PFSK-1 (cell line): ENCODE data around the gene SPG7.
A peak's percentile ranks its signal among the peaks of the same experiment; 100 is the strongest.

Experiments used
- FOXP2 ChIP-seq: optimal IDR thresholded peaks from 2 replicates; pipeline ENCODE3; 2011; ENCODE audit warnings: borderline replicate concordance, control low read depth, inconsistent platforms; ENCODE audit not compliant: insufficient read depth; ENCODE audit errors: extremely low read length, extremely low read depth
- POLR2AphosphoS5 ChIP-seq: IDR thresholded peaks from 2 replicates; pipeline ENCODE4 v1.6.1; 2012; ENCODE audit warnings: low read depth, mild to moderate bottlenecking, control low read depth, low read length, moderate library complexity
- SIN3A ChIP-seq: IDR thresholded peaks from 2 replicates; pipeline ENCODE4 v1.6.1; 2012; ENCODE audit warnings: mild to moderate bottlenecking, low read length, moderate library complexity, borderline replicate concordance; ENCODE audit not compliant: insufficient read depth
- TAF1 ChIP-seq: IDR thresholded peaks from 2 replicates; pipeline ENCODE4 v1.6.1; 2012; ENCODE audit warnings: low read length, control low read depth, borderline replicate concordance; ENCODE audit not compliant: insufficient read depth
- TF ChIP-seq, protein P1 (sequence below), 2 experiments: IDR thresholded peaks; 2 replicates each; pipeline versions ENCODE4 v1.6.1 to v1.8.0; 2011 to 2012; ENCODE audit warnings: low read depth in 2 of 2, low read length in 2 of 2, control low read depth in 1 of 2, inconsistent platforms in 1 of 2, mild to moderate bottlenecking in 1 of 2, moderate library complexity in 1 of 2; ENCODE audit not compliant: insufficient read depth in 1 of 2

Gene SPG7

DNA sequence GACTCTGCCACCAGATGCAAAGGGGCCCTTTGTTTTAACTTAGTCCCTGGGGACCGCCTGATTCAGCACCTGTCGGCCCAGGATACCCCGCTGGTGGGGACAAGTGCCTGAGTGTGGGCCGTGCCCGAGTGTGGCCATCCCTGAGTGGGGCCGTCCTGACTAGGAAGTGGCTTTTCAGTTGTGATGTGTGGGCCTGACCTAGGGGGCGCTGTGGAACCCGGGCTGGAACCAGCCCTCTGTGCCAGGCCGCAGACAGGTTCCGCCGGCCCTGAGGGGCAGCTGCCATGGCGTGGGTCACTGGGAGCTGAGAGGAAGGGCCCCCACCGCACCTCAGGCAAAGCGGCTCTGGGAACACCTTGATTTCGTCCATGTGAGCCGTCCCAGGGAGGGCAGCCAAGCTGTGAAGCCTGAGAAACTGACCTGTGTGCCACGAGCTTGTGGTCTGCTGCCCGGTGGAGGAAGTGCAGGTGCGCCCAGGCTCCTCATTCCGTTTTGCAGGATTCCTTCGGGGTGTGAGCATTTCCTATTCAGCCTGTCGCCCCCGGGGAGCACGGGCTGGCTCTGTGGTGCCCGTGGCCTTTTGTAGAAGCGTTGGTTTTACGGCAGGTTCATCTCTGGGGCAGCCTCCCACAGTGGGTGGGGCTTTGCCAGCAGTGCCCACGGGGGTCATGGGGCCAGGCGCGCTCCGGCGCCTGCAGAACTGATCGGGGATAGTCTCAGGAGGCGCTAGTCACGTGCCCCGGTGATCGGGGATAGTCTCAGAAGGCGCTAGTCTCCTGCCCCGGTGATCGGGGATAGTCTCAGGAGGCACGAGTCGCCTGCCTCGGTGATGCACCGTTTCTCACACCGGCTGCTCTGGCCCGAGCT lies 57.5 kb downstream of the SPG7 start:
- TF ChIP-seq TAF1 (no peak), POLR2AphosphoS5 (peak; percentile 25)

DNA sequence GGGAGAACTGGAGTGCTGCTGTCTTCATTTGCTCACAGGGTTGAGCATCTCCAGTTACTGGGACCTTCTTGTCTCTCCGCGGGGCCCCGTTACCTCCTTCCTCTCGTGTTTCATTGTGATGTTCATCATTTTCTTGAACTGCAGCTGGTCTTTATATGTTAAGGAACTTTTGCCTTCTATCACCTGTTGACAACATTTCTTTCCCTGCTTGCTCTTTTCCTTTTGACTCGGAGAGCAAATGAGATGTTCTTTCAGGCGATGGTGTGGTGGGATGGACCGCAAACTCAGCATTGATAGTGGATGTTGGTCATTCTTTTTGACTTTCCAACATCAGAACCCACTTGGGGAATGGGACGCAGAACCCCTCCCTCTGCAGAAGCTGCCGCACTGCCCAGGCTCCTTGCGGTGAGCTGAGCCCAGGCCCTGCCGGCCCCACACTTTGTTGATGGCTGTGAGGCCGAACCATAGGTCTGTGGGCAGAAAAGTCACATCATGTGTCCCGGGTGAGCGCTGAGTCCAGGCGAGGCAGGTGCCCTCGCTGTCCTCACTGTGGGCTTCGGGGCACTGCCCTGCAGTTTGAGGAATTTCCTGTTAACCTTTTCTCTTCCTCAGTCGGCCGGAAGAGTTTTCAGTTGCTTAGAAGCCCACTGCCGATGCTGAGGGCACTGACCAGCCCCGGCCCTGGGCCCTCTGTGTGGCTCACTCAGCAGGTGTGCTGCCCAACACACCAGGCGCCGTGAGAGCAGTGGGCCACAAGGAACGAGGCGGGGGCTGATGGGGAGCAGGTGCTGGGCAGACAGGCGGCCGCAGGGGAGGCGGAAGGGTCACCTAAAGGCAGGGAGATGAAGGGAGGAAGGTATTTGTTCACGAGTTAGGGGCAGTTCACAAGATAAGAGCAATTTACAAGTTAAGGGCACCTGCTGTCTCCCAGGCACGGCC lies 59.7 kb downstream of the SPG7 start:
- TF ChIP-seq TAF1 (no peak), POLR2AphosphoS5 (no peak), SIN3A (no peak), FOXP2 (no peak)
- TF ChIP-seq, protein P1, sequence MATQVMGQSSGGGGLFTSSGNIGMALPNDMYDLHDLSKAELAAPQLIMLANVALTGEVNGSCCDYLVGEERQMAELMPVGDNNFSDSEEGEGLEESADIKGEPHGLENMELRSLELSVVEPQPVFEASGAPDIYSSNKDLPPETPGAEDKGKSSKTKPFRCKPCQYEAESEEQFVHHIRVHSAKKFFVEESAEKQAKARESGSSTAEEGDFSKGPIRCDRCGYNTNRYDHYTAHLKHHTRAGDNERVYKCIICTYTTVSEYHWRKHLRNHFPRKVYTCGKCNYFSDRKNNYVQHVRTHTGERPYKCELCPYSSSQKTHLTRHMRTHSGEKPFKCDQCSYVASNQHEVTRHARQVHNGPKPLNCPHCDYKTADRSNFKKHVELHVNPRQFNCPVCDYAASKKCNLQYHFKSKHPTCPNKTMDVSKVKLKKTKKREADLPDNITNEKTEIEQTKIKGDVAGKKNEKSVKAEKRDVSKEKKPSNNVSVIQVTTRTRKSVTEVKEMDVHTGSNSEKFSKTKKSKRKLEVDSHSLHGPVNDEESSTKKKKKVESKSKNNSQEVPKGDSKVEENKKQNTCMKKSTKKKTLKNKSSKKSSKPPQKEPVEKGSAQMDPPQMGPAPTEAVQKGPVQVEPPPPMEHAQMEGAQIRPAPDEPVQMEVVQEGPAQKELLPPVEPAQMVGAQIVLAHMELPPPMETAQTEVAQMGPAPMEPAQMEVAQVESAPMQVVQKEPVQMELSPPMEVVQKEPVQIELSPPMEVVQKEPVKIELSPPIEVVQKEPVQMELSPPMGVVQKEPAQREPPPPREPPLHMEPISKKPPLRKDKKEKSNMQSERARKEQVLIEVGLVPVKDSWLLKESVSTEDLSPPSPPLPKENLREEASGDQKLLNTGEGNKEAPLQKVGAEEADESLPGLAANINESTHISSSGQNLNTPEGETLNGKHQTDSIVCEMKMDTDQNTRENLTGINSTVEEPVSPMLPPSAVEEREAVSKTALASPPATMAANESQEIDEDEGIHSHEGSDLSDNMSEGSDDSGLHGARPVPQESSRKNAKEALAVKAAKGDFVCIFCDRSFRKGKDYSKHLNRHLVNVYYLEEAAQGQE (IDR thresholded peaks at IDR 0.05; ENCODE audit: insufficient read depth in 1 of 2, low read depth in 2 of 2, low read length in 2 of 2) = no peak

DNA sequence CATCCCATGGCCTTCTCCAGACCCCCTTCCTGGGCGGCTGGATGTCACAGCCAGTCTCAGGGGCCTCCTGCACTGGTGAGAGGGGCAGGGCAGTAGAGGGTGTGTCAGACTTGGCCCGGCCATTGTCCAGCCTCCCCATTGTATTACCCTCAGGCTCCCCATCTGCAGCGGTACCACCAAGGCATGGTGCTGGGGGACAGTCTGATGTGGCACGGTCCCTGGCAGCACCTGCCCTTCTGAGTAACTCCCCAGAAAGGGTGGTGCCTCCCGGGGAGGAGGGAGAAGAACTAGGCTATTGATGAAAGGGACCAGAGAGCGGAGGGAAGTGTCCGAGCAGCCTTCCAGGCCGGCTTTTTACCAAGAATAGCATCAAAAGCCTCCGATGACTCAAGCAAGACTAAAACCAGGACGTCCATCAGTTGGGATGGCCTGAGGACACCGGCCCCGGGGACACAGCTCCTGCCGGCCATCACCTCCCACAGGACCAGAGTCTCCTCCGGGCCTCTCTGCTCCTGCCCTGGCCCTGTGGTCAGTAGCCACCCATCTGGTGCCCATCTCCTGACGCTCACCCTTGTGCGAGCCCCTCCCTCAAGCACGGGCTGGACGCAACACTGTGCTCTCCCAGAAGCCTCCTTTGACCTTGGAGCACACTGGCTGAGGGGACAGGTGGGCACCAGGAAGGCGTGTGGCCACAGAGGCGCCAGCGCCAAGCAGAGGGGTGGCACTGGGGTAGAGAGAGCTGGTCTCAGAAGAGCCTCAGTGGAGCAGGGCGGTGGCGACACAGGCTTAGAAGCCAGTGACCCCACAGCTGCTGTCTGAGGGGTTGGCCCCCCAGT lies 61.5 kb downstream of the SPG7 start:
- TF ChIP-seq POLR2AphosphoS5 = no peak
- TF ChIP-seq TAF1 = no peak
- TF ChIP-seq SIN3A = no peak
- TF ChIP-seq, protein P1 (IDR thresholded peaks at IDR 0.05; ENCODE audit: insufficient read depth in 1 of 2, low read depth in 2 of 2, low read length in 2 of 2) = no peak
- no peak for TF ChIP-seq FOXP2

DNA sequence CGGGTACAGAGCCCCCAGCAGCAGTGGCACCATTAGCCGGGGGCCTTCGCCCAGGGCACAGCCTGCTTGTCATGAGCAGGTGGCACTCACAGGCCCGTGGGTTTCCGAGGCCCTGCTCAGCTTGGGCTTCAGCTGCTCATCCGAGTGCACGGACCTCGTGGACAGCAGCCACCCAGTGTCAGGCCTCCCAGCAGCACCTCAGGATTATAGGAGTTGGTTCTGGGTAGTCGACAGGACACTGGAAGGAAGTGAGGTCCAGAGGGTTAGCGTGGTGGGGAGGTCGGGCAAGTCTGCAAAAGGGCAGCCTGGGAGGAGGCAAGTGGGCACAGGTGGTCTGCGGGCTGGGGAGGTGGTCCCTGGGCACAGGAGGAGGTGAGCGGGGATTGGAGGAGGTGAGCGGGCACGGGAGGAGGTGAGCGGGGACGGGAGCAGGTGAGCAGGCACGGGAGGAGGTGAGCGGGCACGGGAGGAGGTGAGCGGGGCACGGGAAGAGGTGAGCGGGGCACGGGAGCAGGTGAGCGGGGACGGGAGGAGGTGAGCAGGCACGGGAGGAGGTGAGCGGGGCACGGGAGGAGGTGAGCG lies 62.2 kb downstream of the SPG7 start:
- no peak for TF ChIP-seq FOXP2
- no peak for TF ChIP-seq SIN3A
- TF ChIP-seq, protein P1 (IDR thresholded peaks at IDR 0.05; ENCODE audit: insufficient read depth in 1 of 2, low read depth in 2 of 2, low read length in 2 of 2) = no peak

DNA sequence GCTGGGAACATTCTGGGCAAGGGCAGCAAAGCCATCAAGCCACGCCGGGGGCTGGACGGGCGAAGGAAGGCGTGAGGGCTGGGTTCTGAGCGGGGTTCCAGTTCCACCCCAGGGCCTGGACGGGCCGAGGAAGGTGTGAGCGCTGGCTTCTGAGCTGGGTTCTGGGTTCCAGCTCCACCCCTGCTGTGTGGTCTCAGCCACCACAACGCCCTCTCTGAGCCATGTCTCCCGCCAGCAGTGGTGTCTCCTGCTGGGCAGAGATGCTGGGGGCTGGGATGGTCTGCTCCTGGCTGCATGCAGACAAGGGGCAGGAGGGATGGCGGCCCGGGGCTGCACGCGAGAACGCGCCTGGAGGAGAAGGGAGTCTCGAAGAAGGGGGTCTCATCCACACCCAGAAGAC lies 63.4 kb downstream of the SPG7 start:
- TF ChIP-seq TAF1 (no peak), SIN3A (no peak), FOXP2 (no peak), POLR2AphosphoS5 (no peak)
